Mucosa of descending colon (tissue), 3 donors: ENCODE results near the gene HOXA6. TPM values are rescaled to one million over a fixed set of nuclear protein-coding genes. Genes with fewer than 3 reads are reported as not detected.

Experiments used
- ATAC-seq: fragments of 200-7000 bp; cut with Tn5 transposase; one replicate; pipeline ENCODE4 v1.9.1; 2020; ENCODE audit warnings: mild to moderate bottlenecking, moderate library complexity
- DNase-seq, 3 donors: peaks; one replicate each; pipeline ENCODE4 v3.0.0-alpha.2; 2020
- H3K36me3 ChIP-seq: fragments of 200-600 bp; one replicate; pipeline ENCODE4 v1.8.0; 2021; ENCODE audit warnings: low read depth, mild to moderate bottlenecking
- H3K4me1 ChIP-seq: fragments of 200-600 bp; one replicate; pipeline ENCODE4 v1.8.0; 2021; ENCODE audit warnings: low read depth, mild to moderate bottlenecking
- H3K4me3 ChIP-seq: fragments of 200-600 bp; one replicate; pipeline ENCODE4 v1.8.0; 2021; ENCODE audit warnings: mild to moderate bottlenecking
- H3K9me3 ChIP-seq: fragments of 200-600 bp; one replicate; pipeline ENCODE4 v1.8.0; 2021; ENCODE audit warnings: mild to moderate bottlenecking
- CTCF ChIP-seq: fragments of 200-600 bp; IDR thresholded peaks from one replicate; pipeline ENCODE4 v1.8.0; 2022; ENCODE audit warnings: antibody characterized with exemption, mild to moderate bottlenecking
- intact Hi-C, 2 donors: fragments of 100-400 bp; cut with DNase I in 1 of 2; cut with micrococcal nuclease in 1 of 2; formaldehyde crosslinking; loops; one replicate each; pipeline versions ENCODE4 v1.11.0 to v1.11.1; 2022; cut with DNase I, micrococcal nuclease
- total RNA-seq, 3 donors: library from RNA; stranded (reverse); fragmentation: NEBNext Ultra II Directional in 2 of 3; extraction: Animal tissue kit (Norgen Biotek cat#: 25700) in 2 of 3; gene quantifications; one replicate each; pipeline versions ENCODE4 v1.2.1 to v1.2.4, GENCODE V29; 2021 to 2023
- donor health status: DM: no; HTN: no; CAD: no; lungs with moderate emphysema.
- donor health status: DM: no; HTN: no; CAD: no.
- donor health status: DM: no; HTN: yes; CAD: no.

Gene HOXA6
- total RNA-seq, 3 donors from 2014 or later = 20.2 to 39.5 (median 20.5) TPM

DNA sequence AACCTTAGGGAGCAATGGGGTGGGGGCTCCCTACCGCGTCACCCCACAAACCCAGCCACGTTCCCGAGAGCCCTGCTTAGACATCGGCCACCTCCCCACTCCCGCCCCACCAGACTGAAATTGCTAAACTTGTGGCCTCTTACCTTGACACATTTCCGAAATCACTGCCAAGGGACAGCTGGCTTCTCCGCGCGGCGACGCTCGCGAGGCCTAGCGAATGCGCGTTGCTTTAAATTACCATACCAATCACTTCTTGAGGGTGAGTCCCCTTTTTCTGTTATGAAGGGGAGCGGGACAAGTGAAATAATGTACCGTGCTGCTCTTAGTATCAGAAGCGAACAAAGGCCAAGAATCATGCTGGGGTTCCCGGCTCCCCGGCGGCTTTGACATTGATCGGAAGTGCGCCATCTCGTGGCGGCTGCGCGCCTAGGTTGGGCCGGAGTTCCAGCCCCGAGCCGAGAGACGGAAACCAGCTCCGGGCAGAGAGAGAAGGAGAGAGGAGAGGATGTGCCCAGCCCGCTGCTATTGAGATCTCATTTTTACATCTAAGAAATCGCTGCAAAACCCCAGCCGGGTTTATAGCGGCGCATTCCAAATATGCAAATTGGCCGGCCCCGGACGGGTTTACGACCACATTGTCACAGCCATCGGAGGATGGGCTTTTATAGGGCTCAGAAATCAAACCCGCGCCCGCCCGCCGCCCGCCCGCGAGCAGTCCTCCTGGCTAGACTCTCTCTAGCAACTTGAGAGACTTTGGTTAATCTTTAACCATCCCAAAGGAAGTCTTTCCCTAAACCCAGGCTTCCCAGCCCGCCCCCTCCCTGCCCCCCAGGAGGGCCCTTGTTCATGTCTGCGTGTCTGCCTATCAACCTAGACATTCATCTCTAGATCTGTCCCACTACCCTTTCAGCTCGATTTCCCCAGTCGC lies 32.2 kb upstream of the HOXA6 start:
- Histone ChIP-seq H3K4me1 (peaks cover 23% of the 10 kb centered on the region), H3K4me3 (peak overlapping the region; percentile 17), H3K36me3 (no peaks in the 10 kb centered on the region), H3K9me3 (no peaks in the 10 kb centered on the region)
- intact Hi-C loops = no loop called here
- DNase-seq (peak; percentile 87 to 92 (median 91)), ATAC-seq (peak; percentile 65)
- TF ChIP-seq CTCF = peak; percentile 74

DNA sequence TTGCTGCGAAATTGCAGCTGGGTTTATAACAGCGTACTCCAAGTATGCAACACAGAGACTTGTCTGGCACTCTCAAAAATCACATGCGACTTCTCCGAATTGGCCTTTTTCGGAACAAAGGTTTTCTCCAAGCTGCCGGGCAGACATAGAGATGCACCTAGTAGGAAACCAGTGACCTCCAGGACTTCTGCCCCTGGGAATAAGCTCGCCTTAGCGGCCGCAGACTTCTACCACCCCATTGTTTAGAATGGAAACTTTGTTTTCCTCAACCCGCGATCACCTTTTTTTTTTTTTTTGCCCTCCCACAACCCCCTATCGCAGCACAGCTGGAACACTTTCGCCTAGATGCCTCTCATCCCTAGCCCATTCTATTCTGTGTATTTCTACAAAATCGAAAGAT lies 31.5 kb upstream of the HOXA6 start:
- intact Hi-C loops = no loop called here
- no peaks in the 10 kb centered on the region for H3K36me3 ChIP-seq
- peak overlapping the region; percentile 17 for H3K4me3 ChIP-seq
- DNase-seq = peak in 1 of 3 donors; percentile 41
- H3K4me1 ChIP-seq = peaks cover 23% of the 10 kb centered on the region
- no peak for TF ChIP-seq CTCF
- no peak for ATAC-seq
- no peaks in the 10 kb centered on the region for H3K9me3 ChIP-seq

GRCh38 chr7:27178366-27178765 lies 30.8 kb upstream of the HOXA6 start:
- ATAC-seq (no peak), DNase-seq (peak in 2 of 3 donors; percentile 27 to 40)
- no peaks in the 10 kb centered on the region for H3K36me3 ChIP-seq
- TF ChIP-seq CTCF = no peak
- H3K4me3 ChIP-seq = peak overlapping the region; percentile 17
- H3K9me3 ChIP-seq = no peaks in the 10 kb centered on the region
- intact Hi-C loops = no loop called here
- H3K4me1 ChIP-seq = peaks cover 23% of the 10 kb centered on the region

GRCh38 chr7:27177795-27178320 lies 30.3 kb upstream of the HOXA6 start:
- ATAC-seq (no peak), DNase-seq (peak in 2 of 3 donors; percentile 12 to 27)
- H3K4me1 ChIP-seq = peaks cover 19% of the 10 kb centered on the region
- intact Hi-C loops = no loop called here
- H3K4me3 ChIP-seq = no peak overlapping the region
- no peaks in the 10 kb centered on the region for H3K36me3 ChIP-seq
- no peak for TF ChIP-seq CTCF
- H3K9me3 ChIP-seq = no peaks in the 10 kb centered on the region

DNA sequence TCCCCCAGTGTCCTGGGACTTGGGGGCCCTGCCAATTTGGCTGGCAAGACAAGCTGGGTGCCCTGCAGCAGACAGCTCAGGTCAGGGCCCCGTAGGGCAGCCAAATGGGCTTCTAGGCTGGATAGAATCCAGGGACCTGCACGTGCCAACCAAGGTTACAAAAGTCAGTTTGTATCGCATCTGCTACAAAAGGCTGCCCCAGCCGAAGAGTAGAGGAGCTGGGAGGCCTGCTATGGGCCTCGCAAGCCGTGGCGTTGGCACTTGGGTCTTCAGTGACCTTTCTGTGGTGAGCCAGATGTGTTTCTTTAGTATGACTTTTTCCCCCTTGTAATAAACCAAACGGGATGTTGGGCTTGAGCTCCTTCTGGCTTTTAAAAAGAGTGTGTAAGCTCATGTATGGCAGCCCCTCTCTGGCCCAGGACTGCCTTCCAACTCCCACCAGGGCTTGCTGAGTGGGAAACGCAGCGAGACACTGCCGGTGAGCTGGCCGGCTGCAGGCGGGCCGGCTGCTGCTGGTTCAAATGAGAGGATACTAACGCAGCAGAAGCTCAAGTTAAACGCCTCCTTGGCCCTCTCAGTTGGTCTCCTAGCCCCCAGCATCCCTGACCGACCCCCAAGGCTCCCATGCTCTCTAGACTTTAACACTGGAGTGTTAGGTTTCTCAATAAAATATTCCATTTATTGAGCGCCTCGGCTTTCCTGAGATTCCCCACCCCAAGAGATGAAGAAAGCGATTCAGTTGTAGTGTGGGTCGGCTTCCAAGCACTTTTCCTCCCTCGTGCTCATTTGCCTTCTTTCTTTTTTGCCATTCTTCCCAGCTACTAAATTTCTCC lies 29.6 kb upstream of the HOXA6 start:
- peak in 2 of 3 donors; percentile 45 to 62 for DNase-seq
- Histone ChIP-seq H3K36me3 (no peaks in the 10 kb centered on the region), H3K4me1 (peaks cover 18% of the 10 kb centered on the region), H3K9me3 (no peaks in the 10 kb centered on the region), H3K4me3 (no peak overlapping the region)
- no peak for TF ChIP-seq CTCF
- intact Hi-C loops = no loop called here
- no peak for ATAC-seq
